SK-N-SH (cell line): ENCODE data around the gene CPNE4. TPM values are rescaled to one million over a fixed set of nuclear protein-coding genes. Genes with fewer than 3 reads are reported as not detected.

Source experiments
- CTCF ChIA-PET: fragments of 300-600, 350-600 bp; formaldehyde crosslinking; extraction: SDS; loops from one replicate; lab custom pipeline; 2021; lab: Yijun Ruan, JAX
- POLR2A ChIA-PET: fragments of 350-600 bp; sonication (Branson Sonifier 250); formaldehyde crosslinking; extraction: SDS; loops from one replicate; lab custom pipeline; 2020; ENCODE audit warnings: antibody characterized with exemption, inconsistent platforms; lab: Yijun Ruan, JAX
- DNase-seq: peaks from one replicate; pipeline ENCODE4 v3.0.0; 2012
- H2AFZ ChIP-seq: fragments of 200-600 bp; sonication (generic); 2 replicates; pipeline ENCODE4 v1.8.1; 2016; ENCODE audit warnings: antibody characterized with exemption, mild to moderate bottlenecking, low read depth
- H3F3A ChIP-seq: fragments of 200-600 bp; sonication (generic); replicated peaks from 2 replicates; pipeline ENCODE3; 2016; ENCODE audit warnings: antibody characterized with exemption, mild to moderate bottlenecking; ENCODE audit not compliant: insufficient read depth
- H3K27ac ChIP-seq, 2 experiments: fragments of 200-500 bp in 1 of 2; fragments of 200-600 bp in 1 of 2; sonication (Bioruptor generic) in 1 of 2; sonication (generic), shearing (Covaris generic) in 1 of 2; 2 replicates each; pipeline versions ENCODE4 v1.5.1 to v1.6.1; 2014 to 2016; ENCODE audit warnings: low read depth in 2 of 2, inconsistent platforms in 1 of 2, low read length in 1 of 2, mild to moderate bottlenecking in 1 of 2, mixed read lengths in 1 of 2
- H3K27me3 ChIP-seq: fragments of 200-600 bp; sonication (generic), shearing (Covaris generic); 2 replicates; pipeline ENCODE4 v1.6.1; 2016; ENCODE audit warnings: mixed run types; ENCODE audit not compliant: insufficient read depth
- H3K36me3 ChIP-seq, 2 experiments: fragments of 200-500 bp in 1 of 2; fragments of 200-600 bp in 1 of 2; sonication (Bioruptor generic) in 1 of 2; sonication (generic) in 1 of 2; replicated peaks in 1 of 2; 2 replicates each; pipeline versions ENCODE3 to v1.5.1; 2014 to 2016; ENCODE audit warnings: low read length in 1 of 2, mild to moderate bottlenecking in 1 of 2; ENCODE audit not compliant: insufficient read depth in 2 of 2, control insufficient read depth in 1 of 2
- H3K4me1 ChIP-seq, 2 experiments: fragments of 200-500 bp in 1 of 2; fragments of 200-600 bp in 1 of 2; sonication (Bioruptor generic) in 1 of 2; sonication (generic), shearing (Covaris generic) in 1 of 2; 2 replicates each; pipeline versions ENCODE4 v1.5.1 to v1.6.1; 2014 to 2016; ENCODE audit warnings: low read depth in 1 of 2, low read length in 1 of 2, mixed run types in 1 of 2; ENCODE audit not compliant: insufficient read depth in 2 of 2, control insufficient read depth in 1 of 2
- H3K4me2 ChIP-seq: fragments of 200-600 bp; sonication (generic), shearing (Covaris generic); 2 replicates; pipeline ENCODE4 v1.6.1; 2017; ENCODE audit warnings: mixed run types
- H3K4me3 ChIP-seq, 2 experiments: fragments of 200-500 bp in 1 of 2; fragments of 200-600 bp in 1 of 2; sonication (Bioruptor generic) in 1 of 2; sonication (generic), shearing (Covaris generic) in 1 of 2; 2 replicates each; pipeline versions ENCODE4 v1.5.1 to v1.8.1; 2014 to 2016; ENCODE audit warnings: low read depth in 2 of 2, inconsistent platforms in 1 of 2, low read length in 1 of 2, mild to moderate bottlenecking in 1 of 2, mixed read lengths in 1 of 2, moderate library complexity in 1 of 2
- H3K79me2 ChIP-seq: fragments of 200-600 bp; sonication (generic); 2 replicates; pipeline ENCODE4 v1.8.1; 2017; ENCODE audit warnings: mild to moderate bottlenecking; ENCODE audit not compliant: insufficient read depth
- H3K9ac ChIP-seq: fragments of 200-600 bp; sonication (generic); 2 replicates; pipeline ENCODE4 v1.6.1; 2017; ENCODE audit warnings: mixed run types
- H3K9me2 ChIP-seq: fragments of 200-600 bp; sonication (generic); 2 replicates; pipeline ENCODE4 v1.6.1; 2017; ENCODE audit warnings: mixed run types
- H3K9me3 ChIP-seq: fragments of 200-600 bp; sonication (generic); 2 replicates; pipeline ENCODE4 v1.6.1; 2017; ENCODE audit warnings: mixed run types, mild to moderate bottlenecking, moderate library complexity
- H4K20me1 ChIP-seq: fragments of 200-600 bp; sonication (generic); 2 replicates; pipeline ENCODE4 v1.6.1; 2017; ENCODE audit warnings: mild to moderate bottlenecking, mixed run types; ENCODE audit not compliant: insufficient read depth
- CHD2 ChIP-seq: fragments of 150-350 bp; IDR thresholded peaks from 2 replicates; pipeline ENCODE4 v1.6.1; 2018; ENCODE audit warnings: low read length; ENCODE audit not compliant: partially characterized antibody
- EP300 ChIP-seq, 2 experiments: IDR thresholded peaks; 2 replicates each; pipeline versions ENCODE4 v1.4.0 to v1.6.1; 2012; ENCODE audit warnings: borderline replicate concordance in 1 of 2, low read depth in 1 of 2, low read length in 1 of 2
- GABPA ChIP-seq: IDR thresholded peaks from 2 replicates; pipeline ENCODE4 v1.4.0; 2012; ENCODE audit warnings: low read depth, mild to moderate bottlenecking
- GATA2 ChIP-seq: sonication (generic); formaldehyde crosslinking; IDR thresholded peaks from 2 replicates; pipeline ENCODE4 v1.5.0; 2020; ENCODE audit warnings: mild to moderate bottlenecking, missing genetic modification reagents
- JUND ChIP-seq: IDR thresholded peaks from 2 replicates; pipeline ENCODE4 v1.4.0; 2012
- POLR2AphosphoS5 ChIP-seq: IDR thresholded peaks from 2 replicates; pipeline ENCODE4 v1.6.1; 2012; ENCODE audit warnings: low read depth, low read length
- RFX5 ChIP-seq: IDR thresholded peaks from 2 replicates; pipeline ENCODE4 v1.6.1; 2012; ENCODE audit warnings: mild to moderate bottlenecking, improper control_type of control experiment, low read length
- SIN3A ChIP-seq: IDR thresholded peaks from 2 replicates; pipeline ENCODE4 v1.6.1; 2012; ENCODE audit warnings: low read depth, mild to moderate bottlenecking, low read length, moderate library complexity, borderline replicate concordance
- TCF12 ChIP-seq: IDR thresholded peaks from 2 replicates; pipeline ENCODE4 v1.4.0; 2012
- ZBTB33 ChIP-seq: IDR thresholded peaks from 2 replicates; pipeline ENCODE4 v1.4.0; 2012; ENCODE audit warnings: low read depth, borderline replicate concordance
- WGBS: methylation state at CpG from one replicate; pipeline ENCODE4 v1.1.6; 2017; ENCODE audit warnings: low lambda C conversion rate; 5-methylcytosine and 5-hydroxymethylcytosine counted together
- polyA plus RNA-seq, 3 experiments: library from polyadenylated mRNA; depleted of rRNA; stranded (reverse); fragments of >200 nt; gene quantifications; 2 replicates each; pipeline ENCODE4 v1.2.3, GENCODE V29; 2012
- TF ChIP-seq, protein P1 (sequence below): IDR thresholded peaks from 2 replicates; pipeline ENCODE4 v1.6.1; 2012; ENCODE audit warnings: mild to moderate bottlenecking, low read depth, low read length, moderate library complexity
- TF ChIP-seq, protein P2 (sequence below): IDR thresholded peaks from 2 replicates; pipeline ENCODE4 v1.4.0; 2012; ENCODE audit warnings: low read depth, borderline replicate concordance

Gene CPNE4
- polyA plus RNA-seq, 1 of the 3 experiments (the other 2 are of a cell fraction) = not detected

DNA sequence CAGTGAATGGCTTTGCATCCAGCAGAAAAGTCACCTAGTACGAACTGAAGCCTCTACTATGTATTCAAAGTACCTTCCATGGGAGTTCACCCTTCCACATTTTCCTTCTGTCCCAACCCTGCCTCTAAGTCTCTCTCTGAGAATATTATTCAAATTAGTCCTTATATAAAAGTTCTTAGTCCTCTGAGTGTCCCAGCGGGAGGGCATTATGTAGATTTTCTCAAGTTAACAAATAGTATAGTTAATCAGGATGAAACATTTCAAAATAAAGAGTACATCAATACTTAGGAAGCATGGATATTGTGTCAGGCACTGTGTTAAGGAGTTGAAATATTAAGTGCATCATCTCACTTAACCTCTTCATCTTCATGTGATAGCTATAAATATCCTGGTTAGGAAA lies 223.3 kb downstream of the CPNE4 start:
- Histone ChIP-seq H3K9me2 (no peaks in the 10 kb centered on the region), H2AFZ (no peak overlapping the region), H3K9me3 (no peaks in the 10 kb centered on the region), H3K9ac (no peak overlapping the region), H3K4me2 (no peak overlapping the region), H4K20me1 (no peaks in the 10 kb centered on the region), H3F3A (no peaks in the 10 kb centered on the region), H3K27me3 (no peaks in the 10 kb centered on the region), H3K27ac (no peak overlapping the region), H3K79me2 (no peaks in the 10 kb centered on the region), H3K4me1 (no peaks in the 10 kb centered on the region; a peak in 1 of 4 replicates), H3K36me3 (no peaks in the 10 kb centered on the region), H3K4me3 (no peak overlapping the region)
- POLR2A ChIA-PET = no interaction called here
- WGBS = 34% methylated on average over 2 of the region's 2 CpGs
- no peak for DNase-seq
- CTCF ChIA-PET = interaction anchor here (0.6 to 1.5 kb wide), 2 partner anchors 9 to 16 kb away, joined by 3 read pairs; no protein-coding TSS in a partner anchor
- TF ChIP-seq GATA2 (CRISPR knock-in tag) (no peak), TCF12 (no peak), JUND (no peak), GABPA (no peak), ZBTB33 (no peak), RFX5 (no peak)
- TF ChIP-seq, protein P1, sequence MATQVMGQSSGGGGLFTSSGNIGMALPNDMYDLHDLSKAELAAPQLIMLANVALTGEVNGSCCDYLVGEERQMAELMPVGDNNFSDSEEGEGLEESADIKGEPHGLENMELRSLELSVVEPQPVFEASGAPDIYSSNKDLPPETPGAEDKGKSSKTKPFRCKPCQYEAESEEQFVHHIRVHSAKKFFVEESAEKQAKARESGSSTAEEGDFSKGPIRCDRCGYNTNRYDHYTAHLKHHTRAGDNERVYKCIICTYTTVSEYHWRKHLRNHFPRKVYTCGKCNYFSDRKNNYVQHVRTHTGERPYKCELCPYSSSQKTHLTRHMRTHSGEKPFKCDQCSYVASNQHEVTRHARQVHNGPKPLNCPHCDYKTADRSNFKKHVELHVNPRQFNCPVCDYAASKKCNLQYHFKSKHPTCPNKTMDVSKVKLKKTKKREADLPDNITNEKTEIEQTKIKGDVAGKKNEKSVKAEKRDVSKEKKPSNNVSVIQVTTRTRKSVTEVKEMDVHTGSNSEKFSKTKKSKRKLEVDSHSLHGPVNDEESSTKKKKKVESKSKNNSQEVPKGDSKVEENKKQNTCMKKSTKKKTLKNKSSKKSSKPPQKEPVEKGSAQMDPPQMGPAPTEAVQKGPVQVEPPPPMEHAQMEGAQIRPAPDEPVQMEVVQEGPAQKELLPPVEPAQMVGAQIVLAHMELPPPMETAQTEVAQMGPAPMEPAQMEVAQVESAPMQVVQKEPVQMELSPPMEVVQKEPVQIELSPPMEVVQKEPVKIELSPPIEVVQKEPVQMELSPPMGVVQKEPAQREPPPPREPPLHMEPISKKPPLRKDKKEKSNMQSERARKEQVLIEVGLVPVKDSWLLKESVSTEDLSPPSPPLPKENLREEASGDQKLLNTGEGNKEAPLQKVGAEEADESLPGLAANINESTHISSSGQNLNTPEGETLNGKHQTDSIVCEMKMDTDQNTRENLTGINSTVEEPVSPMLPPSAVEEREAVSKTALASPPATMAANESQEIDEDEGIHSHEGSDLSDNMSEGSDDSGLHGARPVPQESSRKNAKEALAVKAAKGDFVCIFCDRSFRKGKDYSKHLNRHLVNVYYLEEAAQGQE = no peak
- TF ChIP-seq, protein P2, sequence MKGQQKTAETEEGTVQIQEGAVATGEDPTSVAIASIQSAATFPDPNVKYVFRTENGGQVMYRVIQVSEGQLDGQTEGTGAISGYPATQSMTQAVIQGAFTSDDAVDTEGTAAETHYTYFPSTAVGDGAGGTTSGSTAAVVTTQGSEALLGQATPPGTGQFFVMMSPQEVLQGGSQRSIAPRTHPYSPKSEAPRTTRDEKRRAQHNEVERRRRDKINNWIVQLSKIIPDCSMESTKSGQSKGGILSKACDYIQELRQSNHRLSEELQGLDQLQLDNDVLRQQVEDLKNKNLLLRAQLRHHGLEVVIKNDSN = no peak

DNA sequence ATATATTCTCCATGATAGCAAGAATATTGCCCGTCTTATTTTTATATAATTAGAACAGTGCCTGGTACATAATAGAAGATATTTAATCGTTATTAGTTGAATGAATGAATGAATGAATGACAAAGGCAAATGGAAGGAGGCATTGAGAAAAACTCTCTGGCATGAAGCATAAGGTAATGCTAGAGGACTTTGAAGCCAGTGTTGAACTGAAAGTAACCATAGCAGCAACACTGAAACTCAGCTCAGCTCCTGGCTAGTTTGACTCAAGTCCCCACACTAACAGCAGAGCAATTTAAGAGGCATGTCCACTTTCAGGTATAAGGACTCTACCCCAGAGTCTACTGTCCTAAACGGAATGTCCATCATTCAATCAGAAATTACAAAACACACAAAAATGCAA lies 227.0 kb downstream of the CPNE4 start:
- H3K9me2 ChIP-seq = no peaks in the 10 kb centered on the region
- no peaks in the 10 kb centered on the region for H3F3A ChIP-seq
- no peak overlapping the region for H3K27ac ChIP-seq
- no peaks in the 10 kb centered on the region for H3K36me3 ChIP-seq
- no peak overlapping the region for H3K9ac ChIP-seq
- POLR2A ChIA-PET = no interaction called here
- H3K27me3 ChIP-seq = no peaks in the 10 kb centered on the region
- no peaks in the 10 kb centered on the region for H3K79me2 ChIP-seq
- H3K4me2 ChIP-seq = no peak overlapping the region
- no peak for TF ChIP-seq EP300 (IDR thresholded peaks at IDR 0.05; ENCODE audit: borderline replicate concordance in 1 of 2, low read depth in 1 of 2, low read length in 1 of 2)
- no peak for TF ChIP-seq CHD2
- no peak for TF ChIP-seq SIN3A
- no peak for TF ChIP-seq POLR2AphosphoS5
- TF ChIP-seq TCF12 = no peak
- TF ChIP-seq, all 33 proteins: peak for 0
- Histone ChIP-seq H3K4me1 (no peaks in the 10 kb centered on the region; a peak in 2 of 4 replicates), H4K20me1 (no peaks in the 10 kb centered on the region), H3K4me3 (no peak overlapping the region), H3K9me3 (no peaks in the 10 kb centered on the region), H2AFZ (no peak overlapping the region)
- CTCF ChIA-PET = interaction anchor here (1.0 to 2.7 kb wide), 4 partner anchors 11 to 230 kb away, joined by 3 to 23 read pairs (median 6); no protein-coding TSS in a partner anchor
- 54% methylated on average over 3 of the region's 3 CpGs for WGBS
- no peak for DNase-seq
